GM10847 (cell line): Measurements from ENCODE around the gene PFN3.

Experiments used
- POLR2A ChIP-seq: IDR thresholded peaks from 2 replicates; pipeline ENCODE4 v1.6.1; 2011; ENCODE audit not compliant: insufficient read length; ENCODE audit errors: extremely low read depth

PFN3 gene, protein sequence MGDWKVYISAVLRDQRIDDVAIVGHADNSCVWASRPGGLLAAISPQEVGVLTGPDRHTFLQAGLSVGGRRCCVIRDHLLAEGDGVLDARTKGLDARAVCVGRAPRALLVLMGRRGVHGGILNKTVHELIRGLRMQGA

DNA sequence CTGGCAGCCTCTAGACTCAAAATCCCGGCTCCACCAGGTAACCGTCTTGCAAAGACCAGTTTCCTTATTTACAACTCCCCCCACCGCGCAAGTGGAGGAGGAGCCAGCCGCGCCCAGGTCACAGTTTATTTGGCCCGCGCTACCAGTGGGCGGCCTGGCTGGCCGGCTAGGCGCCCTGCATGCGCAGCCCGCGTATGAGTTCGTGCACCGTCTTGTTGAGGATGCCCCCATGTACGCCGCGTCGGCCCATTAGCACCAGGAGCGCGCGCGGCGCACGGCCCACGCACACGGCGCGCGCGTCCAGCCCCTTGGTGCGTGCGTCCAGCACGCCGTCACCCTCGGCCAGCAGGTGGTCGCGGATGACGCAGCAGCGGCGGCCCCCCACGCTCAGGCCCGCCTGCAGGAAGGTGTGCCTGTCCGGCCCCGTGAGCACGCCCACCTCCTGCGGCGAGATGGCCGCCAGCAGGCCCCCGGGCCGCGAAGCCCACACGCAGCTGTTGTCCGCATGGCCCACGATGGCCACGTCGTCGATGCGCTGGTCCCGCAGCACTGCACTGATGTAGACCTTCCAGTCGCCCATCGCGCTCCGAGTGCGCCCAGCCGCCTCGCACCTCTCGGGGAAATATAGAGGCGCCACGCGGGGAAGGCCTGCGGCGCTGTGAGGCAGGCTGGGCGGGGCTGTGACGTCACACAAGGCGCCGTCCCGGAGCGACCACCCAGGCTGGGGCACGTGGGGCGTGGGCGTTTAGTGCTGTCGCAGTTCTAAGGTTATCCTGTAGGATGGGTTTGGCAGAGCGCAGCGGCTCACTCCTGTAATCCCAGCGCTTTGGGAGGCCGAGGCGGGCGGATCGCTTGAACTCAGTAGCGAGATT is at the start of gene PFN3:
Gene PFN3 (minus strand): TSS at position 665 of the 872 bp plus-strand sequence. CDS start 85 bp downstream, at position 580.
- TF ChIP-seq POLR2A, result no peak

DNA sequence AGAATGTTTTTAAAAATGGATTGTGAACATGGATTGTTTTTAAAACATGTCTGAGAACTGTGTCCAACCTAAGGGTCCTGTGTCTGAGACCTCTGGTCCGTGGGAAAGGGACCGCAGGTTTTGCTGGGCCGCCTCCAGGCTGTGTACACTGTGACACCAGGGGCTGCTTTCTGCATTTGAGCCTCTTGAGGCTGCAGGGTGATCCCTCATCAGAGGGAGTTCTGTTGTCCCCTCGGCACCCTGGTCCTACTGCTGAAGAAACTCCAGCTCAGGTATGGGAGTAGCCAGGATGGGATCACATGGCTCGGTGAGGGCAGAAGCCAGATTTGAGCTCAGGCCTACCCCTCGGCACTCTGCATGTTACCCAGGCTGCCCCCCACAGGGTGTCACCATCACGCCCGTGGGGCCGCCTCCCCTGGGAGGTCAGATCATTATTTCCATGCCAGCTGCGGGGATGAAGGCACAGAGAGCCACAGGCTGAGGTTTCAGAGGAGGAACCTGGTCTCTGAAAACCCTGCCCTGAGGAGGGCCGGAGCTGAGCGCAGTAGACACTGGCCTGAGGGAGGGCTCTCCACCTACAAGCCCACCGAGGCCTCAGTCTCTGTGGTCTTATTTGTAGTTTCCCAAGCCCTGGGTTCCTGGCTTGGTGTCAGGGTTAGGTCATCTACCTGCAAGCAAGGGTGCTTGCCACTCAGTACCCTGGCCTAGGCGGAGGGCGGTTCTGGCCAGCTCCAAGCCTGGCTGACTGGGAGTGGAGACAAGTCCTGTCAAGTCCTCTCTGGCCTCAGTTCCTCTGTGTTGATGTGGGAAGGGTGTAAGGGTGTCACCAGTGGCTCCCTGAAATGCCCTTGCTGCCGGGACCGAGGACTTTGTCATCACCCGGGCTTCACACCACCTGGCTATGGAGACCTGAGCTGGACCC is 48.9 kb upstream of the PFN3 start:
- TF ChIP-seq POLR2A, result no peak

DNA sequence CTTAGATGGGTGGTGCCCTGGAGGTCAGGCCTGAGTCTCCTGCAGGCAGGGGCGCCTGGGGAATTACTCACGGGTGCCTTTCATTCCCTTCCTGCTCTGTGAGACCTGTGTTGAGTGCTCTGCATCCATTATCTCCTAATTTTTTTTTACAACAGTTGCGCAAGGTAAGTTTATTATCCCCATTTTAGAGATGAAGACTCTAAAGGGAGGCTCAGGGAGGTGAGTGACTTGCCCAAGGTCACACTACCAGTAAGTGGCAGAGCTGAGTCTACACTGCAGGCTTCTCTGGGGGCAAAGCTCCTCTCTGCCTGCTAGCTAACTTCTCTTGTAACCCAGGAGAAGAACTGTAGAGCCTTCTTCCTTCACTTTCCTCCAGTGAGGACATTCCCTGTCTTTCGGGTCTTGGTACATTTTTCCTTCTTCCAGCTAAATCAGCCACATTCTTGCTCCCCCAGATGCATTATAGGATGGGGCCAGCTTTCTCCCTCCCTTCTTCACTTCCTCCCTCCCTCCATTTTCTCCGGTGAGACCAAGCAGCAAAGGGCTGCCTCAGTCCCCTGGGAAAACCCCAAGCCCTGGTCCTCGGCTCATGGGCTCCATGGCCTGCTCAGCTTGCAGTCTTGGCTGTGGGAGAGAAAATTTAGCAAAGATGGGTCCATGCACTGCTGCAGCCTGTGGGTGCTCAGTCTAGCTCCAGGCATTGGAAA is 47.9 kb upstream of the PFN3 start:
- TF ChIP-seq POLR2A, result no peak

DNA sequence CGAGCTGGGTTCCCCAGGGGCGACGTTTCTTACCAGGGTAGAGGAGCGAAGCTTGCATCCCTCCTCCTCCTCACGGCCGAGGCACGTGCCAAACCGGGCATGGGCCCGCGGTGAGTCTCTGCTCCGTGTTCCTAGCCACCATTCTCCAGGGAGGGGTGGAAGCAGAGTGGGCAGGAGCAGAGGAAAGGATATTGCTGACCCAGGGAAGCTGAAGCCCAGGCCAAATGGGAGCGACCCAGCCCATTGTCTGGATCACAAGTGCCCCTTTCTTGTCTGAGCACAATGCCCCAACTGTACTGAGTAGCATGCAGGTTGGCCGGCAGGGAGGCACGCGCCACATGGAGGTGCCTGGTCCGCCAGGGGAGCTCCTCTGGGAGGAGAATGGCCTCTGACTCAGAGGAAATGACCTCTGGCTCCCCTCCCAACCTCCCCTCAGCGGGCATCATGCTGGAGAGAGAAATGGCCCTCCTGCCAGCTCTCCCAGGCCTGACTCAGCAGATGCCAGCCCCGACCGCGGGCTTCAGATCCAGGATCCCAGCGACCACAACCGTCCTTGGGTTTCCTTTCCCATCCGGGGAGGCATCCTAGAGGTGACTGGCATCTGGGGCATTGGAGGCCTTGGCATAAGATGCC is 47.3 kb upstream of the PFN3 start:
- TF ChIP-seq POLR2A, result no peak

DNA sequence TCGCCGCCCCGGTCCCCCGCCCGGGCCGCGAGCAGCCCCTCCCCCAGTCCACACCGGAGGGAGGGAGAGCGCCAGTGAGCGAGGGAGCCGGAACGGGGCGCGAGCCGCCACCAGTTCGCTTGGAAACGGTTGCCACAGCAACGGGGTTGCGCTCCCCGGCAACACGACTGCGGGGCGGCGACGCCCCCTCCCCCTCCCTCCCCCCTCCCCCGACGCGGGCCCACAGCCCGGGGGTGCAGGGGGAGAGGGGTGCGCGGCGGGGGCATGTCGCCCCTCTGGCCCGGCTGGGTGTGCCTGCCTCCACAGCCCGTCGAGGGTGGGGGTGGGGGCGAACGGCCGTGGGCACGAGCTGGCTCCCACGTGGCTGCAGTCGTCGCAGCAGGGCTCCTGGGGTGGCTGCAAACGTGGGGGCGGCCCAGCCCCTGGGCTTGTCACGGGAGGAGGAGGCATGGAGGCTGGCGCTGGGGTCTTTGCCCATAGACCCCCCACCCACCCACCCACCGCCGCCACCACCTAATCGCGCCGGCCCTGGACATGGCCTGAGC is 46.7 kb upstream of the PFN3 start:
- TF ChIP-seq POLR2A, result no peak

DNA sequence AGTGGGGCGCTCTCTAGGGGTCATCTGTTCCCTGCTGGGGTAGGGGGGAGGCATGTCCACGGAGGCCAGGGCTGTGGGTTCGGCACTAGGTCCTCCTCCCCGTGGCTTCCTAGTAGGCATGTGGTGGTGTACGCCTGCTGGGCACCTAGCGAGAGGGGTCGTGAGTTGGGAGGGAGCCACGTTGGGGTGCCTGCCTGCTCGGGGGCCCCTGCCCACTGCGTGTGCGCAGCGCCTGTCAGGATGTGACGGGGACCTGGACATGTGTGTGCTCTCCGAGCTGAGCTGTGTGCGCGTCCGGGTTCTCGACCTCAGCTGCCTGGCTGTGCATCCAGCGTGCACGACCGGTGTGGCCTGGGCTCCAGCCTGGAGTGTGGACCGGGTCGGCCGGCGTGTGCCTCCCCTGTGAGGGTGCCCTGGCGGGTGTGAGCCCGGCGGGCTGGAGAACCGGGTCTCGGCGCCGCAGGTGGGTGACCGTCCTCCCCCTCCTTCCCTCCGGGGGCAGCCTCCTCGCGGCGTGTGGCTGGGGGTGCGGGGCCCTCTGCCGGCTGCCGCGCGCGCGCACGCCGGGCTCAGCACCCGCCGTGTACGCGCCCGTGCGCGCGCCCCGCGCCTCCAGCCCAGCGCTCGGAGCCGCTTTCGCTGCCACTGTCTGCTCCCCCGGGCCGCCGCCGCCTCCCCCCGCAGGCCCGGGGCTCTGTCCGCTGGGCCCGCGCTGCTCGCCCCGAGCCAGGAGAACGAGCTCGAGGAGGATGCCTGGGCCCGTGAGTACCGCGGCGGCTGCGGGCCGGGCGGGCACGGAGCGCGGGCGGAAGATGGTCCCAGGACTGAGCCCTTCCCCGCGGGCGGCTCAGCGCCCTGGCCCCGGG is 46.0 kb upstream of the PFN3 start, which contains the start of gene PRR7:
Gene PRR7 (plus strand): TSS at position 615 of the 866 bp plus-strand sequence. CDS start 8,254 bp downstream, outside the sequence.
- TF ChIP-seq POLR2A, result peak; percentile 45

DNA sequence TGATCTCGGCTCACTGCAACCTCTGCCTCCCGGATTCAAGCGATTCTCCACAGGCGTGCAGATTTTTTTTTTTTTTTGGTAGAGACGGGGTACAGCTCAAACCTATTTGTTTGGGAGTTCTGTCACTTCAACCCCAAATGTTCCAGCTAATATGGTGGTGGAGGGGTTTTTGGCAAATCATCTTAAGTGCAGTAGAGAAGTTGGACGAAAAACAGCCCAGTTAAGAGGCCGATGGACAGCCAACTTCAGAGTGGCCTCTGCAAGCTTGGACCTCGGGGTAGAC is 45.4 kb upstream of the PFN3 start:
- TF ChIP-seq POLR2A, result no peak

DNA sequence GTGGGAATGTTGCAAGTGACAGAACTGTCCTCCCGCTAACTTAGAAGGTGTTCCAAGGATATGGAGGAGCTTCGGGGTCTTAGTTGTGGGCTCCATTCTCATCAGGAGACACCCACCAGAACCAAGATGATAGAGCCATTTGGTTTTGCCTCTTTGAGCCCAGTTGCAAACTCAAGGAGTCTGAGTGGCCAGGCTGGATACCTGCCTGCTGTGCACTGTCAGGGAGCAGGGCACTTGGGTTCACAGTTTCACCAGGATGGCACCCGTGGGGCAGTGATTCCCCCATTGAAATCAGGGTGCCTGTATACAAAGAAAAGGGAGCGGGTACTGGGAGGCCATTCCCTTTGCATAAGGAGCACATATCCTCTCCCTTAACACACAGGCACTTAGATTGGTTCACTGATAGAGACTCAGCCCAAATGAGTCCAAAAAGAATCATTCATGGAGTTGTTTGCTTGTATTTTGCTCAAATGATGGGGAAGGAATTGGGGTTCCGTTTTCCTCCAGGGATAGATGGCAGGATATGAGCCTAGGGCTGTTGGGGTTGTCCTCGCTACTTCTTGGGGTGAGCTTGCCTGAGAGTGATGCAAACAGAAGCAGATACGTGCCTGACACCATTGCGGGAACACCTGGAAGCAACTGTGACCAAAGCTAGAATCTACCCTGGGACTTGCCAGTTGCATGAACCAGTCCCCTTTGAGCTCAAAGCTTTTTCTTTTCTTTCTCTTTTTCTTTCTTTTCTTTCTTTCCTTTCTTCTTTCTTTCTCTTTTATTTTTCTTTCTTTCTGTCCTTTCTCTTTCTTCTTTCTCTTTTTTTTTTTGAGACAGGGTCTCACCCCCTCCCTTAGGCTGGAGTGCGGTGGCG is 44.8 kb upstream of the PFN3 start:
- TF ChIP-seq POLR2A, result no peak

DNA sequence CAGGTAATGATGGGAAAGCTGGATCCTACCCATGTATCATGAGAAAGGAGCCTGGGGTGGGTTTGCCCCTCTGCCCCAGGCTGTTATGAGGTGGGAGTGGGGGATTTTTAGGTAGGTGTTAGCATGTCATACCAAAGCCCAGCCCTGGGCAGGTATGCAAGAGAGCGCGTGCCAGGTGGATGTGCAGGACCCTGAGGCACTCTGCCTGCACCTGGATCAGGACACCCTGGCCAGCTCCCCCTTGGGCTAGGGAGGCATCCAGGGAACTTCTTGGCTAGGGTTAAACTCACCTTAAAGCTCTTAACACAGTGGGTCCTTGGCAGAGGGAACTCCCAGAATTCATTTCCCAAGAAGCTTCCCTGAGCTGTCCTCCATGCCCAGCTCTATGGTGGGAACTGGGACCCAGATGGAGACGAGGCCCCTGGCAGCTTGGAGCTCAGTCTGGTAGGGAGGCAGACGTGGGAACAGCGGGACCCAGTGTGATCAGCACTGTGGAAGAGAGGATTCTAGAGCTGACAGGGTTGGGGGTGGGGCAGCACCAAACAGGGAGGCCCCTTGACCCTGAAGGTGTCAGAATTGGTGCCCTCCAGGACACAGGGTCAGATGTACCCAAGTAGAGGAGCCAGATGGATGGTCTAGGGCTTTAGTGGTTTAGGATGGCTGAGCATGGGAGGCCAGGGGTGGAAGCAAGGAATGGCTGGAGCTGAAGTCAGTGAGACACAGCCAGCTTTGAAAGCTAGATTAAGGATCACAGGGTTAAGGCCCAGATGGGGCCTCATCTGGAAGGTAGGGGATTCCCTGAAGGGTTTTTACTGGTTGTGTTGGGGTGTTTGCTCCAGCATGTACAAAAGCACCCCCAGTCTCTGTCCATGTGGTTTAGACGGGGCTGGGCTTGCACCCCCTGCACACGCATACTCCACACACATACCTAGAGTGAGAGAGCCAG is 43.9 kb upstream of the PFN3 start:
- TF ChIP-seq POLR2A, result no peak

DNA sequence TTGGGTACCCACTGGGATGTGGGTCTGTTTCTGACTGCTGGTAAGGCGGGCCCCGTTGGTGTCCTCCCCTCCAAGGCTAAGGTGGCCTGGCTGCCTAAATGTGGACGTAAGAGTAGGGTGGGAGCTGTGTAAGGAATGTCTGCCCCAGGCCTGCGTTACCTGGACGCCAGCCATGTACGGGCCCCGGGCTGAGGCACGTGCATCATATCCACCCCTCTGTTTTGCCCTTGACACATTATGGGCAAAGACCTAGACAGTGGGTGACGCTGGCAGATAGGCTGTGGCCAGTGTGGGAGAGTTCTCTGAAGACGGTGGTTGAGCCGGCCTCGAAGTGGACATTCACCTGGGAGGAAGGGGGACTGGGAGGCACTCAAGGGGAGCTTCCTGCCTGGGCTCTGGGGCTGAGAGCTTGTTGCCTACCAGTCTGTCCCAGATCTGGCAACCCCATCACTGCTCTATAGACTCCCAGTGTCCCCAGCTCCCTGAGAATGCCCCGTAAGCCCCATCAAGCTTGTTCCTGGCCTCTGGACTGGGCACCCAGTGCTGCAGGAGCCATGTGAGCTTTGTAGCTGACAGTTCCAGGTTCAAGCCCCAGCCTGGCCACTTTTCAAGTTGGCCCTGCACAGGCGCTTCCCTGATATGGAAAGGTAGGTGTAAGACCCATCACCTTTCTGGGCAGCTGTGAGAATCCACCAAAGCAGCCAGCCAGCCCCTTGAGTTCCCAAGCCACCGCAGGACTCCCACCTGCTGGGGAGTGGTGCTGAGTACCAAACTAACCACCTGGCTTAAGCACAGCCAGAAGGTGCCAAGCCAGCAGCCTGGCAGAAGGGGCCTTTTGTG is 42.9 kb upstream of the PFN3 start:
- no peak for TF ChIP-seq POLR2A

DNA sequence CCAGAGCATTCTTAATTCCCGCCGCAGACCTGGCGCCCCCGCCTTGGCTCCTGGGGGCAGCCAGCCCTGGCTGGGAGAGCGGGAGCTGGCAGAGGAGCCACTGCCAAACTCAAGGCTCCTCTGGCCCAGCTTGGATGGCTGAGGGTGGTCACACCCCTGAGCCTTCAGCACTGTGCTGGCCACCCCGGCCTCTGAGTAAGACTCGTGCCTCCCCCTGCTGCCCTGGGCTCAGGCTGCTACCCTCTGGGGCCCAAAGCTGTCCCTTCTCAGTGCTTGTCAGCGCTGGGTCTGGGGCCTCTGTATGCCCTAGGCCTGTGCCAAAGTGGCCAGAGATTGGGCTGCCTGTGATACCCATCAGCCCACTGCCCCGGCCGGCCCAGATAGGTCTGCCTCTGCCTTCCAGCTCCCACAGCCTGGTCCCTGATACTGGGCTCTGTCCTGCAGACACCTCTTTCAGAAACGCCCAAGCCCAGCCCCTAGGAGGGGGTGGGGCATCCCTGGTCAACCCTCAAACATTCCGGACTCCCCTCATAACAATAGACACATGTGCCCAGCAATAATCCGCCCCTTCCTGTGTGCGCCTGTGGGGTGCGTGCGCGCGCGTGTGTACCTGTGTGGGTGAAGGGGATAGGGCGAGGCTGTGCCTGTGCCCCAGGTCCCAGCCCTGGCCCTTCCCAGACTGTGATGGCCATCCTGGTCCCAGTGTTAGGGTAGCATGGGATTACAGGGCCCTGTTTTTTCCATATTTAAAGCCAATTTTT is 41.8 kb upstream of the PFN3 start:
- TF ChIP-seq POLR2A, result no peak
